ENCODE data around the gene UBE2H.
A peak's percentile ranks its signal among the peaks of the same experiment; 100 is the strongest.
"Not testable (repeated sequence)": the region's sequence is repeated elsewhere in the genome, so short reads cannot be mapped to it uniquely, and the experiment has no call there.

UBE2H gene

DNA sequence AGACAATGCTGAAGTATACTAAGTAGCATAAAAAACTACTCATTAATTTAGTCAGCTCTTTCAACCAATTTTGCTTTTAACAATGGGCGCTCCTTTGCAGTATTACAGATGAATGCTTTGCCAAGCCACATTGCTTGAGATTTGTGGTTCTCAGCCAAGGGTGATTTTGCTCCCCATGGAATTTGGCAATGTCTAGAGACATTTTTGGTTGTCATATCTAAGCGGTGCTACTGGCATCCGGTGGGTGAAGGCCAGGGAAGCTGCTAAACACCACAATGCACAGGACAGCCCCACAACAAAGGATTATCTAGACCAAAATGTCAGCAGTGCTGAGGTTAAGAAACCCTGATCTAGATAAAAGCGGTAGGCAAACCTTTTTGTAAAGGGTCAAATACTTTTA, 112.0 kb downstream of the UBE2H start:
- no peak for DNase-seq

DNA sequence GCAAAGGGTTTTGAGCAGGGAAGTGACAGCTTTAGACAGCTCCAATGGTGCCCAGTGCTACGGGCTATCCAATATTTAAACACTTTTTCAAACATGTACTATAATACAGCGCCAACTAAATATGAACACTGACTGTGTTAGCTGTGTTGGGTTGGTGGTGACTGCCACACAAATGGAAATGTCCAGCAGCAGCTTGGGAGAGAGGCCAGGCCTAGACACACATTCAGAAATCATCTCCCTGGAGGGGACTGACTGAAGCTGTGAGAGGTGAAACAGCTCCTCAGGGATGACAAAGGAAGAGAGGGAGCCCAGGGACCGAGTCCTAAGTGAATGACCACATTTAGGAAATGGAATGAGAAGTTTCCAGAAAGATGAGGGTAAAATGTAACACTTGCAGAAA, 115.8 kb downstream of the UBE2H start:
- no peak for DNase-seq

- DNase-seq: no peak
Measured at GRCh38 chr7:129835569-129835968, 117.2 kb downstream of the UBE2H start.

GRCh38 chr7:129833353-129833752, 119.4 kb downstream of the UBE2H start:
- DNase-seq: not testable (repeated sequence)

DNA sequence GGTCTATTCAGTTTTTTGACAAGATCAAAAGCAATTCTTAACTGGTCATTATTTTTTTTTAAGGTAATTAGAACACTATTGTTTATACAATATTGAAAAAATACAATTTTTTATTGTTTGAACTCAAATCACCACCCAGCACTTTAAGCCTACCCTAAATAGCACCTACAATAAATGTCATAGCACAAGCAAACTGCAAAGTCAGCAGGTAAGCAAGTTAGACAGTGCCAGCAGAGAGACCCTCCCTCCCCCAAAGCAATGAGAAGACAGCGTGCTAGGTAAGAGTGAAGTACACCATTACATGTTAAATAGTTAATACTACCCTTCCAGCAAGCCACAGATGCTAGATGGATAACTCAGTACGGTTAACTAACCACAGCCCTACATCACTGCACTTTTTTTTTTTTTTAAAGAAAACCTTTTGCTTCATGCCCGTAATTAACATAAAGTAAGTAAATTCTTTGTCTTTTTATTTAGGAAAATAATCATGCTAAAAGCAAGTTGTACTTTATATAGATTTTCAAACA, 120.0 kb downstream of the UBE2H start:
- DNase-seq: no peak

DNA sequence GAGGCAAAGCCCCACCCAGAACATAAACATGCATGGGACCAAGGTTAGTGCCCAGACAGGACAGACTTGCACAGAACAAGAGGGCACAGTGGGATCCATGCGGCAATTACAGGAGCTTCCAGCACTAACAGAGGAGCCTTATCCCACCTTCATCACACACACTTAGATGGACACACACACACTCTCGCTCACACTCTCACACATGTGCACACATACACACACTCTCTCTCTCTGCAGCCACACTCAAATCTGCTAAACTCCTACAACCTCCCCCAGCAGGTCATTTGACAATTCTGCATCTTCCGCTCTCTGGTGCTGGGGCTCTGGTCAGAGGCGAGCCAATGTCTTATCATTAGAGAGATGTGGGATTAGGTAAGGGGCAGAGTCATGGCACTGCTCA, 120.5 kb downstream of the UBE2H start:
- DNase-seq: no peak

DNA sequence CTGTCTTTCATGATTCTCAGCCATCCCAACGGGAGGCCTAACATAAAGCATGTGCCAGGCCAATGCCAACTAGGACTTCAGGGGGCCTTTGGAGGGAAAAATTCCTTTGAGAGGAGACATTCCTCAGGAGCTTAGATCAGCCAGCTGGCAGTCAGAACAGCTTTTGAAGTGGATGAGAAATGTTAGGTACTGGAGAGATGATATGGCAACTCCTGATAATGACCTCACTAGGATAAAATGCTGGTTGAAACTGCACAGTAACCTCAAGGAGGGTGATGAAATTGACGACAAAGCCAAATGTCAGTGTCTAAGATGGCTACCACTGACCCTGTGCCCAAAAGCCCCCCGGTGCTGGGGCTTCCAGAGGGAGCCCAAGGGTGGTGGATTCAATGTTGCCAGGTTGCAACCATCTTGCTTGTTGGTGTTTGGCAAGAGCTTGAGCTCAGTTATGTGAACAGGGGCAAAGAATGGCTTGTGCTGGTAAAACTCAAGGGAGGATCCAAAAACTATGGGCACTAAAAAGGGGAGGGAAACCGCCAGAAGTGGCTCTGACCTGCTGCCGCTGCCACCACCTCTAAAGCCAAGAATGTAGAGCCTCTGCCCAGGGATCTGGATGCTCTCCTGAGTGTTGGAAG, 121.2 kb downstream of the UBE2H start:
- DNase-seq: no peak

GRCh38 chr7:129830949-129831348, 121.8 kb downstream of the UBE2H start:
- DNase-seq: no peak

DNA sequence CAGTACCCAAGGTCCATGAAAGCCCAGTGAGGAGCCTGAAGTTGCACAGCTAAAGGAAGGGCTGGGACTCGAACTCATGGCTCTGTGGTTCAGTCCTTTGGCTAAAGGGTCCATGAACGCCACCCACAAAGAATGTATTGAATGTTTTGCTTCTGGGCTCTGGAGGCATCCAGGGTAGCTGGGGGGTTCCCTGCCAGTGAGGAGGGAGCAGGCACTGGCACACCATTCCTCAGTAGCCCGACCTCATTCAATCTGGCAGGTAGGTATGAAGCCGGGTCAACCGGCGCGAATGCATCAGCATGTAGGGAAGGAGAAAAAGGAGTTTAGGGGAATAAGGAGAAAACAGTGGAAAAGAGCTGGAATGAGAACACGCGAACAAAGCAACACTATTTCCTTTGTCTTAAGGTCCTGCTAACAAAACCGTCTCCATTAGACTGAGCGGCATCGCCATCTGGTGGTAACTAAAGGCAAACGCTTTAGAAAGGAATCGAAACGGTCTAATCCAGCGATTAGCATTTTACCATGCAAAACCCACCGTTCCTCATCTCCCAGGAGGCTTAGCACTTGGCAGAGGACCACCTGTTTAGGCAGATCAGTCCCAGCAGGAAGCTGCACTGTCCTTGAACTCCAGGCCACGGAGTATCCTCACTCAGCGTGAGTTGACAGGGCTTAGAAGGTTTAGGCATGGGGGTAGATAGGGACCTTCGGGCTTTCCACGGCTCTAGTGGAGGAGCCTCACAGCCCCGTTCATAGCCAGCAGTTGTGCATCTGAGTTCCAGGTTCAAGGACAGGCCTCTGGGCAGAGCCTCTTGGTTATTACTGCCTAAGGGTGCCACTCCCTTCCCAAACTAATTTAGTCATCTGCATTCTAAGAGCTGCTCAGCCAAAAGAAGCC, 122.8 kb downstream of the UBE2H start:
- DNase-seq: peak; percentile 60 to 87

DNA sequence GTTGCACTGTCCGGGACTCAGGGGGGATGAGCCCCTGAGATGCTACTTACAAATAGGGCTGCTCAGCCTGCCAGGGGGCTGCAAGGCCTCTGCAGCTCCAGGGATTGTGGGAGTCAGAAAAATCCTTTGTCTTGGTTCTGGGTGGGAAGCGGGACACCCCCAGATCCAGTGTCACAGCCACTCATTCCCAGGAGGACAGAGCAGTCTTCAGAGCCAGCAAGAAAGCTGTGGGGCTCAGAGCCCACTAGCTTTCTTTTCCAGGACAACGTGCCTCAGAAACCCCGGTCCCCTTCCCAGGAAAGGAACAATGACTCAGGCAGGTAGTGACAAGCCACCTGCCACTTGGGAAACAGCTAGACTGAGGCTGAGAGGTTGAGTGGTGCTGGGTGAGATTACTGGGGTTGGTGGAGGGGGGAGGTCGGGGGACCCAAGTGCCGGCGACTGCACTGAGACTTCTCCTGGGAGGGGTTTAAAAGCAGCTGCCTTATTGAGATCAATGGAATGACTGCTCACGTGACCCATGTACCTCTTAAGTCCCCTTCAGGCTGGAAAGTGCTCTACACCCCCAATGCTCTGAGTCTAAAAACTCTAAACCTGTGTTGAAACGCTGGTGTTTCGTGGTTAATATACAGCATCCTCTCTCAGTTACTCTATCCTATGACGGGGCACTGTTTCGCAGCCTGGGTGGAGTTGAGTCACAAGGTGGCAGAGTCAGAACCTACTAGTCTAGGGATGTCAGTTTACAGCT, 123.6 kb downstream of the UBE2H start:
- DNase-seq: no peak

- DNase-seq: no peak
Measured at GRCh38 chr7:129828078-129828762, 124.5 kb downstream of the UBE2H start.

DNA sequence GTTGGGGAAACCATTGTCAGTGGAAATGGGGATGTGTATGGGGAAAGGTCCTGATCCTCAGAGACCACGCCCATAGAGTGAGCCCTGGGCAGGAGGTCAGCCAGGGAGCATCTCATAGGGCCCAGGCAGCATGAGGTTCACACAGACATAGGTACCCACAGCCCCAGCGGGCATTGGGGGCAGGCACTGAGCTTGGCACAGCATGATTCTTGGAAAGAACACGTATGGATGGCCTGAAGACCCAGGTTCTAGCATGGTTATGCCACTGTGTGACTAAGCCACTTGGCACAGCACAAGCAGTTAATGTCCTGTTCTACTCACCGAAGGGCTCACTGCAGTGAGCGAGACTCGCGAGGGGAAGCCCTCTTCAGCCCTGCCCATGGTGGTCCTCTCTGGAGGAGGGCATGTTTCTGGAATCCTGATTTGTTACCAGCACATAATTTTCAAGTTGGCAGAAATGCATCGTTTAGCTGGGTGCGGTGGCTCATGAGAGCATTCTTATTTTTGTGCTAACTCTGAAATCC, 125.2 kb downstream of the UBE2H start:
- DNase-seq: no peak

GRCh38 chr7:129826895-129827294, 125.9 kb downstream of the UBE2H start:
- not testable (repeated sequence) for DNase-seq

GRCh38 chr7:129825209-129825970, 127.4 kb downstream of the UBE2H start:
- peak; percentile 53 to 73 for DNase-seq

DNA sequence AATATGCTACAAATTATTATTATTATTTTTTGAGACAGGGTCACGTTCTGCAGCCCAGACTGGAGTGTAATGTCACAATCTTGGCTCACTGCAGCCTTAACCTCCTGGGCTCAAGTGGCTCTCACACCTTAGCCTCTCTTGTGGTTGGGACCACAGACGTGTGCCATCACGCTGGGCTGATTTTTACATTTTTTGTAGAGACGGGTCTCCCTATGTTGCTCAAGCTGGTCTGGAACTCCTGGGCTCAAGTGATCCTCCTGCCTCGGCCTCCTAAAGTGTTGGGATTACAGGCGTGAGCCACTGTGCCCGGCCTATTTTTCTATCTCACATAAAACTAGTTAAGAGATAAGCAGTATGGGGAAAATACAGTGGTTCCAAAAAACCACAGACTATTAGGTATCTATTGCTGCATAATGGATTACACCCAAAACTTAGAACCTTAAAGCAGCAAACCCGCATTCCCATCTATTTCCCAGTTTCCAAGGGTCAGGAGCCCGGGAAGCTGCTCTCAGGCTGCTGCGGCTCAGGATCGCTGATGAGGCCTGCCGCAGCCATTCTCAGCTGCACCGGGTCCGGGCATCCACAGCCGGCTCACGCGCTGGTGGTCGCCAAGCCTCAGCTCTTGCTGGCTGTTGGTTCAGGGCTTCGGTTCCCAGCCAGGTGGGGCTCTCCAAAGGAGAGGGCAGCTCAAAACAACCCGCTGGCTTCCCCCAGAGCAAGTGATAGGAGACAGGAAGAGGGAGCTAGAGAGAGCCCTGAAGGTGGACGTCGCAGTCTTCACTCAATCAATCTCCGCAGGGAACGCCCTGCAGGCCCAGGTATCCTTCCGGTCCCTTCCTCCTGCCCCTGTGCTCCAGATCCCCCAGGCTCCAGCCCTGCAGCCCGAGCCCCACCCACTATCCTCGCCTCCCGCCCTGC, 128.2 kb downstream of the UBE2H start:
- DNase-seq: no peak

GRCh38 chr7:129823143-129823542, 129.6 kb downstream of the UBE2H start:
- DNase-seq: not testable (repeated sequence)

GRCh38 chr7:129821476-129821875, 131.3 kb downstream of the UBE2H start:
- no peak for DNase-seq

GRCh38 chr7:129816742-129817141, 136.0 kb downstream of the UBE2H start:
- no peak for DNase-seq

GRCh38 chr7:129807863-129808262, 144.9 kb downstream of the UBE2H start:
- no peak for DNase-seq

All from hippocampal formation (tissue), 2 donors.